ENCODE measurements around the gene GSTA2. TPM values are rescaled to one million over a fixed set of nuclear protein-coding genes. Genes with fewer than 3 reads are reported as not detected.

The GSTA2 gene
- total and polyA plus RNA-seq, 7 donors, result 0.04 TPM; not detected in 6

DNA sequence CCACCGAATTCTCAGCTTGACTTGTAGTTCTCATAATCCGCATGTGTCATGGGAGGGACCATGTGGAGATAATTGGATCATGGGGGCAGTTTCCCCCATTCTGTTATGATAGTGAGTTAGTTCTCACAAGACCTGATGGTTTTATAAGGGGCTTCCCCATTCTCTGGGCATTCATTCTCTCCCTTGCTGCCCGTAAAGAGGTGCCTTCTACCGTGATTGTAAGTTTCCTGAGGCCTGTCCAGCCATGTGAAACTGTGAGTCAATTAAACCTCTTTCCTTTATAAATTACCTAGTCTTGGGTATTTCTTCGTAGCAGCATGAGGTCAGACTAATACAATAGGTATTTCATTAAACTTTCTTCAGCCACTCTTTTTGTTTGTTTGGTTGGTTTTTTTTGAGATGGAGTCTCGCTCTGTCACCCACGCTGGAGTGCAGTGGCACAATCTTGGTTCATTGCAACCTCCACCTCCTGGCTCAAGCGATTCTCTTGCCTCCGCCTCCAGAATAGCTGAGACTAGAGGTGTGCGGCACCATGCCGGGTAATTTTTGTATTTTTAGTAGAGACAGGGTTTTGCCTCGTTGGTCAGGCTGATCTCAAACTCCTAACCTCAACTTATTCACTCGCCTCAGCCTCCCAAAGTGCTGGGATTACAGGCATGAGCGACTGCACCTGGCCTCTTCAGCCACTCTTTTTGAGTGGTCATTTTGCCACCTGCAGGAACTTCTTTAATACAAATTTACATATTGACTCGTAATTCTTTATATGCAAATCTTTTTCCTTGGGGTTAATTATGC is 36.3 kb downstream of the GSTA2 start:
- H3K27ac ChIP-seq, result no peak overlapping the region
- 83 to 88% (median 86%) methylated on average over 15 of the region's 15 CpGs for WGBS, 3 donors
- intact Hi-C loops (cut with DNase I), result no loop called here
- ATAC-seq (no peak), DNase-seq (no peak)
- no peaks in the 10 kb centered on the region for H3K36me3 ChIP-seq (ENCODE audit: insufficient read depth in 1 of 2, low read depth in 1 of 2)
- H3K27me3 ChIP-seq (ENCODE audit: insufficient read depth in 3 of 3, low read length in 2 of 3), result no peaks in the 10 kb centered on the region
- no peak overlapping the region for H3K4me3 ChIP-seq
- no peaks in the 10 kb centered on the region for H3K4me1 ChIP-seq
- no peaks in the 10 kb centered on the region for H3K9me3 ChIP-seq
- TF ChIP-seq, protein P1, sequence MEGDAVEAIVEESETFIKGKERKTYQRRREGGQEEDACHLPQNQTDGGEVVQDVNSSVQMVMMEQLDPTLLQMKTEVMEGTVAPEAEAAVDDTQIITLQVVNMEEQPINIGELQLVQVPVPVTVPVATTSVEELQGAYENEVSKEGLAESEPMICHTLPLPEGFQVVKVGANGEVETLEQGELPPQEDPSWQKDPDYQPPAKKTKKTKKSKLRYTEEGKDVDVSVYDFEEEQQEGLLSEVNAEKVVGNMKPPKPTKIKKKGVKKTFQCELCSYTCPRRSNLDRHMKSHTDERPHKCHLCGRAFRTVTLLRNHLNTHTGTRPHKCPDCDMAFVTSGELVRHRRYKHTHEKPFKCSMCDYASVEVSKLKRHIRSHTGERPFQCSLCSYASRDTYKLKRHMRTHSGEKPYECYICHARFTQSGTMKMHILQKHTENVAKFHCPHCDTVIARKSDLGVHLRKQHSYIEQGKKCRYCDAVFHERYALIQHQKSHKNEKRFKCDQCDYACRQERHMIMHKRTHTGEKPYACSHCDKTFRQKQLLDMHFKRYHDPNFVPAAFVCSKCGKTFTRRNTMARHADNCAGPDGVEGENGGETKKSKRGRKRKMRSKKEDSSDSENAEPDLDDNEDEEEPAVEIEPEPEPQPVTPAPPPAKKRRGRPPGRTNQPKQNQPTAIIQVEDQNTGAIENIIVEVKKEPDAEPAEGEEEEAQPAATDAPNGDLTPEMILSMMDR (IDR thresholded peaks at IDR 0.05), result no peak

DNA sequence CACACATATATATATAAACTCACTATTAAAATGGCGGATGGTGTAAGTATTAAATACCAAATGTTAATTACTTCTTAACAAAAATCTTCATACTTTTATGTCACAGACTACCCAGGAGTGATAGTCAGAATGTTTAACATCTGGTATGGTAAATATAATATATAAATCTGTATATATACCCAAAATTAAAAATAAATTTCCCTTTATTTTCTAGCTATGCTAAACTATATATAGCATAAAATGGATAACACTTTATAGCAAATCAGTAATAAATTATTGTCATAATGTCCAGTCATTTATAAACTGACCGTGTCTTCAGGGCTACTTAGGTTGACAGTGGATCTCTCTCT is 37.1 kb downstream of the GSTA2 start:
- no peak for DNase-seq
- WGBS, 3 donors, result 52 to 83% (median 74%) methylated on average over 2 of the region's 2 CpGs
- H3K36me3 ChIP-seq (ENCODE audit: insufficient read depth in 1 of 2, low read depth in 1 of 2), result no peaks in the 10 kb centered on the region
- no peaks in the 10 kb centered on the region for H3K27me3 ChIP-seq (ENCODE audit: insufficient read depth in 3 of 3, low read length in 2 of 3)
- H3K9me3 ChIP-seq, result no peaks in the 10 kb centered on the region
- TF ChIP-seq, protein P1 (IDR thresholded peaks at IDR 0.05), result no peak
- no peak for ATAC-seq
- no peak overlapping the region for H3K4me3 ChIP-seq
- intact Hi-C loops (cut with DNase I), result no loop called here
- no peak overlapping the region for H3K27ac ChIP-seq
- no peaks in the 10 kb centered on the region for H3K4me1 ChIP-seq

- no peaks in the 10 kb centered on the region for H3K9me3 ChIP-seq
- 75 to 83% (median 83%) methylated on average over 2 of the region's 2 CpGs for WGBS, 3 donors
- DNase-seq (no peak), ATAC-seq (no peak)
- H3K36me3 ChIP-seq (ENCODE audit: insufficient read depth in 1 of 2, low read depth in 1 of 2), result no peaks in the 10 kb centered on the region
- TF ChIP-seq, protein P1 (IDR thresholded peaks at IDR 0.05), result no peak
- no peaks in the 10 kb centered on the region for H3K4me1 ChIP-seq
- no peak overlapping the region for H3K27ac ChIP-seq
- H3K4me3 ChIP-seq, result no peak overlapping the region
- intact Hi-C loops (cut with DNase I), result no loop called here
- H3K27me3 ChIP-seq (ENCODE audit: insufficient read depth in 3 of 3, low read length in 2 of 3), result no peaks in the 10 kb centered on the region
Measured at GRCh38 chr6:52725535-52726192, 37.6 kb downstream of the GSTA2 start.

GRCh38 chr6:52725143-52725534 is 38.1 kb downstream of the GSTA2 start:
- no peak overlapping the region for H3K4me3 ChIP-seq
- H3K4me1 ChIP-seq, result no peaks in the 10 kb centered on the region
- no peak for DNase-seq
- H3K27ac ChIP-seq, result no peak overlapping the region
- no peaks in the 10 kb centered on the region for H3K27me3 ChIP-seq (ENCODE audit: insufficient read depth in 3 of 3, low read length in 2 of 3)
- TF ChIP-seq, protein P1 (IDR thresholded peaks at IDR 0.05), result no peak
- H3K36me3 ChIP-seq (ENCODE audit: insufficient read depth in 1 of 2, low read depth in 1 of 2), result no peaks in the 10 kb centered on the region
- intact Hi-C loops (cut with DNase I), result no loop called here
- 37 to 57% (median 47%) methylated on average over 3 of the region's 3 CpGs for WGBS, 3 donors
- no peaks in the 10 kb centered on the region for H3K9me3 ChIP-seq
- peak in 1 of 4 donors; percentile 38 for ATAC-seq

Data from psoas muscle (tissue), 8 donors.